PC-9 (cell line): Measurements from ENCODE around the gene NUDT9. TPM values are rescaled to one million over a fixed set of nuclear protein-coding genes. Genes with fewer than 3 reads are reported as not detected.
"Not testable (repeated sequence)": the region's sequence is repeated elsewhere in the genome, so short reads cannot be mapped to it uniquely, and the experiment has no call there.

ENCODE experiments used
- BruUV-seq: library from RNA; stranded (reverse); fragments of 400-500 nt; replicated peaks from 2 replicates; lab custom pipeline; 2021; lab: Mats Ljungman, UMichigan
- CTCF ChIA-PET: fragments of 300-600 bp; sonication (Branson Sonifier 250); formaldehyde crosslinking; loops from one replicate; lab custom pipeline; 2022; ENCODE audit warnings: antibody characterized with exemption; lab: Charles Lee
- POLR2A ChIA-PET: fragments of 300-600 bp; sonication (Branson Sonifier 250); formaldehyde crosslinking; loops from one replicate; lab custom pipeline; 2022; ENCODE audit warnings: antibody characterized with exemption; ENCODE audit not compliant: unreplicated experiment; lab: Charles Lee
- DNase-seq, 2 experiments: peaks; one replicate each; pipeline versions ENCODE4 v3.0.0 to v3.0.0-alpha.2; 2015 to 2022; ENCODE audit warnings: mixed read lengths in 1 of 2
- H2AFZ ChIP-seq: fragments of 200-600 bp; sonication (generic); 2 replicates; pipeline ENCODE4 v1.8.1; 2017; ENCODE audit warnings: antibody characterized with exemption
- H3F3A ChIP-seq: fragments of 200-600 bp; sonication (generic); 2 replicates; pipeline ENCODE4 v1.8.1; 2017; ENCODE audit warnings: antibody characterized with exemption, mild to moderate bottlenecking, low read depth; ENCODE audit not compliant: insufficient read depth
- H3K27ac ChIP-seq: fragments of 200-600 bp; sonication (generic); 2 replicates; pipeline ENCODE4 v1.6.1; 2016; ENCODE audit warnings: mixed run types
- H3K27me3 ChIP-seq: fragments of 200-600 bp; sonication (generic); 2 replicates; pipeline ENCODE4 v1.6.1; 2016; ENCODE audit warnings: low read depth, mixed run types; ENCODE audit not compliant: insufficient read depth
- H3K36me3 ChIP-seq: fragments of 200-600 bp; sonication (generic); 2 replicates; pipeline ENCODE4 v1.6.1; 2016; ENCODE audit warnings: low read depth, mixed run types
- H3K4me1 ChIP-seq: fragments of 200-600 bp; sonication (generic); replicated peaks from 2 replicates; pipeline ENCODE4 v1.6.1; 2016; ENCODE audit warnings: mixed run types; ENCODE audit not compliant: insufficient read depth
- H3K4me2 ChIP-seq: fragments of 200-600 bp; sonication (generic); 2 replicates; pipeline ENCODE4 v1.6.1; 2017; ENCODE audit warnings: mixed run types
- H3K4me3 ChIP-seq: fragments of 200-600 bp; sonication (generic); 2 replicates; pipeline ENCODE4 v1.6.1; 2016; ENCODE audit warnings: mixed run types
- H3K79me2 ChIP-seq: fragments of 200-600 bp; sonication (generic); 2 replicates; pipeline ENCODE4 v1.6.1; 2017; ENCODE audit warnings: low read depth, mixed run types
- H3K9me2 ChIP-seq: fragments of 200-600 bp; sonication (generic); 2 replicates; pipeline ENCODE4 v1.8.1; 2017; ENCODE audit warnings: mild to moderate bottlenecking; ENCODE audit not compliant: insufficient read depth
- H3K9me3 ChIP-seq: fragments of 200-600 bp; sonication (generic); 2 replicates; pipeline ENCODE4 v1.8.1; 2016; ENCODE audit warnings: low read depth; ENCODE audit not compliant: insufficient read depth
- H4K20me1 ChIP-seq: fragments of 200-600 bp; sonication (generic); 2 replicates; pipeline ENCODE4 v1.8.1; 2017; ENCODE audit not compliant: insufficient read depth
- EZH2 ChIP-seq: fragments of 200-600 bp; sonication (generic); IDR thresholded peaks from 2 replicates; pipeline ENCODE4 v1.8.0; 2017; ENCODE audit warnings: antibody characterized with exemption, low read depth
- intact Hi-C: fragments of 100-400 bp; cut with micrococcal nuclease; formaldehyde crosslinking; loops from one replicate; pipeline ENCODE4 v1.10.0; 2022; ENCODE audit not compliant: unreplicated experiment
- total RNA-seq: library from RNA; stranded (reverse); gene quantifications from 2 replicates; pipeline ENCODE4 v1.2.3, GENCODE V29; 2021
- TF ChIP-seq, protein P1 (sequence below): fragments of 200-600 bp; sonication (generic); conservative IDR thresholded peaks from 2 replicates; pipeline ENCODE4 v1.6.1; 2017; ENCODE audit warnings: mixed run types, antibody characterized with exemption, mild to moderate bottlenecking, moderate library complexity

NUDT9 gene
- total RNA-seq, 1 experiment from 2014 or later = 14.7 TPM

DNA sequence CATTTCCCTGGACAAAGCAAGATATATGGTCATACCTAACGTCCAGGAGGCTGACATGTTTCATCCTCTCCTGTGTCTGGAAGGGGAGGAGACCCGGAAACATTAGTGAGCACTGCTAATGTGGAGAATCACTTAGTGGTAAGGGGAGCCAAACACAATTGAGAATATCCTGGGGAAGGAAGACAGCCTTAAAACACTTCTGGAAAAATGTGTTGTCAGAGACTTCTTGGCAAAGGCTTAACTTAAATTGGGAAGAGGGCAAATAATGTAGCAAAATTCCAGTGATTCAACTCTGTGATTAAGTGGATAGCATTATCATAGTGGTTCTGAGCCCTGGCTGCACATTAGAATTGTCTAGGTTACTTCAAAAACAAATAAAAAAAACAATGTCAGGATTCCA is 67.3 kb downstream of the NUDT9 start:
- Histone ChIP-seq H3K4me3 (no peak overlapping the region), H3F3A (no peaks in the 10 kb centered on the region), H4K20me1 (no peaks in the 10 kb centered on the region), H3K4me2 (no peak overlapping the region), H3K9me2 (no peaks in the 10 kb centered on the region), H3K36me3 (no peaks in the 10 kb centered on the region), H3K9me3 (no peaks in the 10 kb centered on the region), H3K79me2 (no peaks in the 10 kb centered on the region), H3K27ac (no peak overlapping the region), H3K27me3 (no peaks in the 10 kb centered on the region), H3K4me1 (no peaks in the 10 kb centered on the region), H2AFZ (no peak overlapping the region)
- no peak for TF ChIP-seq EZH2
- TF ChIP-seq, protein P1, sequence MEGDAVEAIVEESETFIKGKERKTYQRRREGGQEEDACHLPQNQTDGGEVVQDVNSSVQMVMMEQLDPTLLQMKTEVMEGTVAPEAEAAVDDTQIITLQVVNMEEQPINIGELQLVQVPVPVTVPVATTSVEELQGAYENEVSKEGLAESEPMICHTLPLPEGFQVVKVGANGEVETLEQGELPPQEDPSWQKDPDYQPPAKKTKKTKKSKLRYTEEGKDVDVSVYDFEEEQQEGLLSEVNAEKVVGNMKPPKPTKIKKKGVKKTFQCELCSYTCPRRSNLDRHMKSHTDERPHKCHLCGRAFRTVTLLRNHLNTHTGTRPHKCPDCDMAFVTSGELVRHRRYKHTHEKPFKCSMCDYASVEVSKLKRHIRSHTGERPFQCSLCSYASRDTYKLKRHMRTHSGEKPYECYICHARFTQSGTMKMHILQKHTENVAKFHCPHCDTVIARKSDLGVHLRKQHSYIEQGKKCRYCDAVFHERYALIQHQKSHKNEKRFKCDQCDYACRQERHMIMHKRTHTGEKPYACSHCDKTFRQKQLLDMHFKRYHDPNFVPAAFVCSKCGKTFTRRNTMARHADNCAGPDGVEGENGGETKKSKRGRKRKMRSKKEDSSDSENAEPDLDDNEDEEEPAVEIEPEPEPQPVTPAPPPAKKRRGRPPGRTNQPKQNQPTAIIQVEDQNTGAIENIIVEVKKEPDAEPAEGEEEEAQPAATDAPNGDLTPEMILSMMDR = no peak
- DNase-seq = no peak
- intact Hi-C loops = no loop called here
- BruUV-seq = no TSS peak
- ChIA-PET CTCF (no interaction called here), POLR2A (no interaction called here)

DNA sequence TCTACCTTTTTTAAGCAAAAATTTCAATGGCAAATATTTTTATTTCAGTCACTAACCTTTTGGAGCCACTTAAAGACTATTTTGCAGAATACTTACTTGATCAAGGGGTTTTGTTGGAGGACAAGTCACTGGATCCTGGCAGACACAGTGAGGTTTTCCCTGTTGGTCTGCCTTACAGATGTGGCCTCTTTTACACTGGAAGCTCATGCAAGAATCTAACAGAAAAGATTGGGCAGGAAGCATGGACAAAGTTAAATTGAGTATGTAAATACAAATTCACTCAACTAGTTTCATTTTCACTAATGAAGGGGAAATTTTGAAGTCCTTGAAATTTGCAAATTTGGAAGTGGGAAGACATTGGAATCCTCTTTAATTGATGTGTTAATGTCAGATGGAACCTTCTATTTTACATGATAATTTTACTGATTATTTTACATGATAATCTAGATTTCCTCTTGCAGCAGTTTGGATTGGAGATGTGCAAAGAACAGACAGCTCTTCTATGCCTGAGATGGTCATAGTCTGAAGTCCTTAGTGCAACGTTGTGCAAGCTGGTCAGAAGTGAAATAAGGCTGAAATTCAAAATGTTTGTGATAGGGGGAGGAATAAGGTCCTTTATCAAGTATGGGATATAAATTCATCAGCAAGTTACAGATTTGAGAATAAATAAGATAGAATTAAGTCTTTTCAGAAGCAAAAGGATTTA is 68.4 kb downstream of the NUDT9 start:
- no peak for DNase-seq
- H3K79me2 ChIP-seq = no peaks in the 10 kb centered on the region
- no peaks in the 10 kb centered on the region for H3K36me3 ChIP-seq
- intact Hi-C loops = no loop called here
- H3K27ac ChIP-seq = no peak overlapping the region
- H3F3A ChIP-seq = no peaks in the 10 kb centered on the region
- H3K4me2 ChIP-seq = no peak overlapping the region
- TF ChIP-seq EZH2 = no peak
- TF ChIP-seq, protein P1 = no peak
- no peak overlapping the region for H3K4me3 ChIP-seq
- no peaks in the 10 kb centered on the region for H3K9me2 ChIP-seq
- no peak overlapping the region for H2AFZ ChIP-seq
- no peaks in the 10 kb centered on the region for H3K4me1 ChIP-seq
- CTCF ChIA-PET = interaction anchor here (0.6 kb wide), 1 partner anchor 156 kb away, joined by 3 read pairs; no protein-coding TSS in a partner anchor
- H3K9me3 ChIP-seq = no peaks in the 10 kb centered on the region
- POLR2A ChIA-PET = no interaction called here
- no peaks in the 10 kb centered on the region for H4K20me1 ChIP-seq
- no TSS peak for BruUV-seq
- H3K27me3 ChIP-seq = no peaks in the 10 kb centered on the region

DNA sequence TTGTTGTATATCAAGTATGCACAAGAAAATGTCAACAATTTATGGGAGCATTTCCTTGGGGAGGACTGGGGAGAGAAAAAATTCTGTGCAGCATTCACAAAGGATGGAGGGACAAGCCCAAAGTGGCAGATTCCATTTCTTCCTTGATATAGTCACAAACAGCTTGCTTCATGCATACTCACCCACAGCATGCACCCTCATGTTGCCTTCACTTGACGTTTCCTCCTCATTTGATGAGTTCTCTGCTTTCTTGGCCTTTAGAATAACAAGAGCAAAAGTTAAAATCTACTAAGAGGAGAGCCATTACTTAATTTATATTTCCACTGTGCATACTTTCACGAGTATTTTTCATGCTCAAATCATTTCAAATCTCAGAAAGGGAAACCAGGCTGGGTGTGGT is 69.1 kb downstream of the NUDT9 start:
- POLR2A ChIA-PET = no interaction called here
- H3K9me2 ChIP-seq = no peaks in the 10 kb centered on the region
- BruUV-seq = no TSS peak
- CTCF ChIA-PET = no interaction called here
- no peak overlapping the region for H3K4me3 ChIP-seq
- H3K27me3 ChIP-seq = no peaks in the 10 kb centered on the region
- intact Hi-C loops = no loop called here
- no peaks in the 10 kb centered on the region for H3K9me3 ChIP-seq
- no peak for TF ChIP-seq EZH2
- TF ChIP-seq, protein P1 = no peak
- no peaks in the 10 kb centered on the region for H3K79me2 ChIP-seq
- H4K20me1 ChIP-seq = no peaks in the 10 kb centered on the region
- no peaks in the 10 kb centered on the region for H3K4me1 ChIP-seq
- no peak overlapping the region for H3K27ac ChIP-seq
- H3K4me2 ChIP-seq = no peak overlapping the region
- DNase-seq = no peak
- H3F3A ChIP-seq = no peaks in the 10 kb centered on the region
- H3K36me3 ChIP-seq = no peaks in the 10 kb centered on the region
- no peak overlapping the region for H2AFZ ChIP-seq

DNA sequence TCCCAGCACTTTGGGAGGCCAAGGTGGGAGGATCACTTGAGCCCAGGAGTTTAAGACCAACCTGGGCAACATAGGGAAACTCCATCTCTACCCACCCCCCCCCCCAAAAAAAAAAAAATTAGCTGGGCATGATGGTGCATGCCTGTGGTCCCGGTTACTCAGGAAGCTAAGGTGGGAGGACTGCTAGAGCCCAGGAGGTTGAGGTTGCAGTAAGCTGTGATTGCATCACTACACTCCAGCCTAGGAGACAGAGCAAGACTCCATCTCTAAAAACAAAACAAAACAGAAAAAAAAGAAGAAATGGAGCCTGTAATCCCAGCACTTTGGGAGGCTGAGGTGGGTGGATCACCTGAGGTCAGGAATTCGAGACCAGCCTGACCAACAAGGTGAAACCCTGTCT is 69.5 kb downstream of the NUDT9 start:
- H3K4me1 ChIP-seq, H3K27me3 ChIP-seq, H3K9me3 ChIP-seq, H3K36me3 ChIP-seq, CTCF ChIA-PET, POLR2A ChIA-PET, H3K9me2 ChIP-seq, H2AFZ ChIP-seq, intact Hi-C loops, H3K4me2 ChIP-seq, H3K4me3 ChIP-seq, H3K27ac ChIP-seq, DNase-seq, BruUV-seq, H3K79me2 ChIP-seq, H4K20me1 ChIP-seq, H3F3A ChIP-seq: not testable (repeated sequence)
